H1 (cell line): ENCODE results near the gene PRPF38A. TPM values are rescaled to one million over a fixed set of nuclear protein-coding genes. Genes with fewer than 3 reads are reported as not detected.

Experiments used
- CTCF ChIA-PET: fragments of 300-600 bp; sonication (Branson Sonifier 250); formaldehyde crosslinking; loops from one replicate; lab custom pipeline; 2021; ENCODE audit not compliant: partially characterized antibody; lab: Charles Lee
- POLR2A ChIA-PET: fragments of 300-600 bp; sonication (Branson Sonifier 250); formaldehyde crosslinking; loops from one replicate; lab custom pipeline; 2021; ENCODE audit warnings: inconsistent platforms; ENCODE audit not compliant: partially characterized antibody; lab: Charles Lee
- DNase-seq, 2 experiments: peaks; one replicate each; pipeline versions ENCODE4 v3.0.0 to v3.0.0-alpha.2; 2010 to 2022; ENCODE audit warnings: low spot score in 2 of 2, low read depth in 1 of 2, mixed read lengths in 1 of 2
- FAIRE-seq: peaks from 2 replicates; lab custom pipeline; 2011; peaks lifted over from hg19 to GRCh38; lab: Jason Lieb, UNC
- H2AFZ ChIP-seq: 2 replicates; pipeline ENCODE4 v1.8.1; 2012; ENCODE audit warnings: low read length, inconsistent platforms
- H2AK5ac ChIP-seq: 2 replicates; pipeline ENCODE4 v1.6.1; 2013; ENCODE audit warnings: low read depth, low read length
- H2BK120ac ChIP-seq: replicated peaks from 2 replicates; pipeline ENCODE3; 2013; ENCODE audit warnings: low read depth, low read length, inconsistent platforms
- H2BK12ac ChIP-seq: 2 replicates; pipeline ENCODE4 v1.6.1; 2013; ENCODE audit warnings: low read depth, low read length
- H2BK15ac ChIP-seq: 2 replicates; pipeline ENCODE4 v1.6.1; 2013; ENCODE audit warnings: low read length
- H2BK20ac ChIP-seq: 2 replicates; pipeline ENCODE4 v1.6.1; 2013; ENCODE audit warnings: low read length
- H2BK5ac ChIP-seq: 2 replicates; pipeline ENCODE4 v1.6.1; 2013; ENCODE audit warnings: low read depth, low read length
- H3K14ac ChIP-seq: 2 replicates; pipeline ENCODE4 v1.6.1; 2013; ENCODE audit warnings: inconsistent platforms; ENCODE audit not compliant: insufficient read length
- H3K18ac ChIP-seq: 2 replicates; pipeline ENCODE4 v1.6.1; 2013; ENCODE audit warnings: low read length; ENCODE audit errors: extremely low read depth
- H3K23ac ChIP-seq: 2 replicates; pipeline ENCODE4 v1.6.1; 2013; ENCODE audit warnings: inconsistent platforms; ENCODE audit not compliant: insufficient read length
- H3K23me2 ChIP-seq: 2 replicates; pipeline ENCODE4 v1.6.1; 2013; ENCODE audit warnings: low read depth, low read length
- H3K27ac ChIP-seq: 2 replicates; pipeline ENCODE4 v1.6.1; 2011; ENCODE audit warnings: low read depth, low read length, inconsistent platforms
- H3K27me3 ChIP-seq, 4 experiments: replicated peaks in 1 of 4; 1 replicate in 1 of 4; 2 replicates in 3 of 4; pipeline versions ENCODE4 v1.6.1 to v1.8.1; 2011 to 2013; ENCODE audit warnings: low read length in 3 of 4, mild to moderate bottlenecking in 3 of 4, inconsistent platforms in 2 of 4, mixed read lengths in 2 of 4, moderate library complexity in 1 of 4; ENCODE audit not compliant: control insufficient read depth in 3 of 4, insufficient read depth in 3 of 4; ENCODE audit errors: extremely low read depth in 1 of 4
- H3K36me3 ChIP-seq, 4 experiments: 2 replicates each; pipeline versions ENCODE4 v1.6.1 to v1.8.1; 2011 to 2013; ENCODE audit warnings: mild to moderate bottlenecking in 4 of 4, low read length in 3 of 4, moderate library complexity in 2 of 4, control low read depth in 1 of 4, inconsistent platforms in 1 of 4; ENCODE audit not compliant: insufficient read depth in 4 of 4, control insufficient read depth in 2 of 4
- H3K4ac ChIP-seq: replicated peaks from 2 replicates; pipeline ENCODE3; 2013; ENCODE audit warnings: low read length, low read depth, mixed read lengths, inconsistent platforms; ENCODE audit not compliant: insufficient read length
- H3K4me1 ChIP-seq, 4 experiments: replicated peaks in 1 of 4; 1 replicate in 1 of 4; 2 replicates in 3 of 4; pipeline versions ENCODE4 v1.6.1 to v1.8.1; 2011 to 2013; ENCODE audit warnings: low read length in 3 of 4, inconsistent platforms in 2 of 4, mixed read lengths in 1 of 4; ENCODE audit not compliant: insufficient read depth in 4 of 4, control insufficient read depth in 3 of 4
- H3K4me2 ChIP-seq, 2 experiments: 2 replicates each; pipeline versions ENCODE4 v1.6.1 to v1.8.1; 2011 to 2013; ENCODE audit warnings: low read depth in 2 of 2, low read length in 2 of 2, control low read depth in 1 of 2, inconsistent platforms in 1 of 2, mild to moderate bottlenecking in 1 of 2; ENCODE audit not compliant: insufficient read depth in 1 of 2
- H3K4me3 ChIP-seq, 4 experiments: fragments of 200-600, 300-600 bp in 1 of 4; sonication (generic), shearing (Covaris generic), sonication (Bioruptor Twin) in 1 of 4; 2 replicates each; pipeline versions ENCODE4 v1.5.1 to v1.8.1; 2011 to 2016; ENCODE audit warnings: low read length in 4 of 4, low read depth in 3 of 4, control low read depth in 2 of 4, inconsistent platforms in 2 of 4, mild to moderate bottlenecking in 2 of 4, mixed read lengths in 1 of 4, moderate library complexity in 1 of 4; ENCODE audit not compliant: insufficient read depth in 2 of 4; ENCODE audit errors: extremely low read depth in 1 of 4
- H3K56ac ChIP-seq: replicated peaks from 2 replicates; pipeline ENCODE3; 2013; ENCODE audit warnings: low read depth, mild to moderate bottlenecking, mixed read lengths, low read length, inconsistent platforms; ENCODE audit not compliant: insufficient read length
- H3K79me1 ChIP-seq: 2 replicates; pipeline ENCODE4 v1.6.1; 2013; ENCODE audit warnings: low read depth, low read length, control low read depth
- H3K79me2 ChIP-seq, 2 experiments: 2 replicates each; pipeline versions ENCODE4 v1.6.1 to v1.8.1; 2012 to 2013; ENCODE audit warnings: low read length in 2 of 2, mild to moderate bottlenecking in 2 of 2, inconsistent platforms in 1 of 2; ENCODE audit not compliant: insufficient read depth in 2 of 2, control insufficient read depth in 1 of 2
- H3K9ac ChIP-seq, 4 experiments: replicated peaks in 1 of 4; 1 replicate in 1 of 4; 2 replicates in 3 of 4; pipeline versions ENCODE4 v1.6.1 to v1.8.1; 2011 to 2013; ENCODE audit warnings: low read depth in 3 of 4, low read length in 3 of 4, control low read depth in 2 of 4, mild to moderate bottlenecking in 2 of 4, moderate library complexity in 2 of 4, inconsistent platforms in 1 of 4; ENCODE audit errors: extremely low read depth in 1 of 4
- H3K9me3 ChIP-seq, 2 experiments: 2 replicates each; pipeline versions ENCODE4 v1.6.1 to v1.8.1; 2012 to 2013; ENCODE audit warnings: mild to moderate bottlenecking in 2 of 2, moderate library complexity in 2 of 2, control low read depth in 1 of 2, inconsistent platforms in 1 of 2, low read depth in 1 of 2, low read length in 1 of 2, mixed read lengths in 1 of 2; ENCODE audit not compliant: insufficient read depth in 2 of 2
- H4K20me1 ChIP-seq, 2 experiments: replicated peaks in 1 of 2; 2 replicates each; pipeline versions ENCODE3 to v1.8.1; 2011 to 2013; ENCODE audit warnings: inconsistent platforms in 2 of 2, low read length in 2 of 2, mild to moderate bottlenecking in 1 of 2; ENCODE audit not compliant: insufficient read depth in 2 of 2, control insufficient read depth in 1 of 2
- H4K5ac ChIP-seq: 2 replicates; pipeline ENCODE4 v1.6.1; 2013; ENCODE audit warnings: low read length, low read depth, mixed read lengths, inconsistent platforms; ENCODE audit not compliant: insufficient read length
- H4K8ac ChIP-seq: 2 replicates; pipeline ENCODE4 v1.8.0; 2013; ENCODE audit warnings: mild to moderate bottlenecking, moderate library complexity, low read length, inconsistent platforms; ENCODE audit not compliant: insufficient read depth; ENCODE audit errors: extremely low read depth
- H4K91ac ChIP-seq: replicated peaks from 2 replicates; pipeline ENCODE3; 2013; ENCODE audit warnings: low read length, mixed read lengths, inconsistent platforms; ENCODE audit not compliant: insufficient read length
- BCL11A ChIP-seq, 2 experiments: IDR thresholded peaks; one replicate each; pipeline ENCODE4 v1.6.1; 2011; ENCODE audit warnings: low read depth in 2 of 2, low read length in 2 of 2, mild to moderate bottlenecking in 2 of 2
- CBX8 ChIP-seq: fragments of 300-800, 300-1000 bp; sonication (generic); IDR thresholded peaks from 2 replicates; pipeline ENCODE4 v1.7.1; 2016; ENCODE audit warnings: low read depth, low read length, borderline replicate concordance
- WGBS, 2 experiments: shearing (Covaris generic) in 1 of 2; methylation state at CpG; one replicate each; pipeline versions ENCODE4 v1.1.6 to v1.1.7; 2013 to 2015; ENCODE audit warnings: low lambda C conversion rate in 2 of 2, mixed read lengths in 2 of 2, inconsistent platforms in 1 of 2, low coverage in 1 of 2, missing lambda C conversion rate in 1 of 2; ENCODE audit not compliant: insufficient replicate concordance in 2 of 2, insufficient coverage in 1 of 2, insufficient read length in 1 of 2; ENCODE audit errors: extremely low coverage in 1 of 2, missing lambda C conversion rate in 1 of 2; 5-methylcytosine and 5-hydroxymethylcytosine counted together
- polyA plus RNA-seq, 7 experiments: library from polyadenylated mRNA; depleted of rRNA in 3 of 7; stranded (reverse) in 5 of 7; unstranded in 2 of 7; fragments of >200 nt in 5 of 7; fragments of 200-250 nt in 2 of 7; gene quantifications; 1 replicate in 5 of 7; 2 replicates in 1 of 7; 4 replicates in 1 of 7; pipeline versions ENCODE4 v1.2.1 to v1.2.3, GENCODE V29; 2011 to 2013; ENCODE audit warnings: missing spikeins in 2 of 7, mixed read lengths in 2 of 7
- total RNA-seq: library from RNA; stranded (reverse); fragmentation: NEBNext Ultra II Directional; extraction: Animal tissue kit (Norgen Biotek cat#: 25700); gene quantifications from 2 replicates; pipeline ENCODE4 v1.2.1, GENCODE V29; 2021

Gene PRPF38A
- total and polyA plus RNA-seq, 2 of the 8 experiments (the other 6 are each of a cell fraction or from before 2014, with no cell fraction given): 25.6 to 76.2 TPM

DNA sequence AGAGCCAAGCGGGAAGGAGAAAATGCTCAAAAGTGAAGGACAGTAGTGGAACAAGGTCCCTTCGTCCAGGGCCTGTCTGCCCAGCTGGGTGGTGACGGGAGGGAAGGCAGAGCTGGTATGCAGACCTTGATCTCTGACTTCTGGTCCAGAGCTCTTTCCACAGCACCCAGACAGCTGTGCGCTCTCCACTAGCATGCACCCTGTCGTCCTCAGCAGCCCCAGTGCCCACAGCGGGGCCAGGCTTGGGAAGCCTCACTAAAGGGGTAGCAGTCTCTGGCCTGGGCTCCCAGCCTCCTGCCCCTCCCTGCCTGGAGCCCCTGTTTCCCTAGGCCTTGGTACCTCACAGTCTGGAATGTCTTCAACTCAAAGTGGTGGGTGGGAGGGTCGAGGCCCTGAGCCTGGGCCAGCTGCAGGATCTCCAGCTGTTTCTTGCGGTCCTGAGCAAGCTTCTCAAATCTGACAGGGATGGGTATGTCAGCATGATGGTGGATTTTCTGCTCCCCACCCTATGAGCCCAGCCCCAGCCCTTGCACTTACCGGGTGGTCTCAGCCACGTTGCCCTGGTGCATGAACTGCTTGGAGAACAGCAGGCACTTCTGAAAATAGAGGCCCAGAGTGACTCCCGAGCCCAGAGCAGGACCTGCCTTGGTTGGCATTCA is 48.4 kb upstream of the PRPF38A start:
- Histone ChIP-seq H2BK5ac (no peak overlapping the region), H3K27me3 (no peaks in the 10 kb centered on the region), H3K79me1 (no peaks in the 10 kb centered on the region), H4K20me1 (peaks cover 3% of the 10 kb centered on the region in 2 experiments), H3K9me3 (no peaks in the 10 kb centered on the region), H2AFZ (no peak overlapping the region), H2BK15ac (no peak overlapping the region), H2BK12ac (no peak overlapping the region), H2AK5ac (no peak overlapping the region), H3K23me2 (no peaks in the 10 kb centered on the region), H4K5ac (no peak overlapping the region), H3K79me2 (no peaks in the 10 kb centered on the region), H3K4ac (no peak overlapping the region), H3K27ac (no peak overlapping the region), H3K18ac (no peak overlapping the region), H3K4me3 (no peak overlapping the region), H4K8ac (no peak overlapping the region), H2BK120ac (no peak overlapping the region), H3K23ac (no peak overlapping the region), H2BK20ac (no peak overlapping the region), H3K4me2 (no peak overlapping the region), H3K14ac (no peak overlapping the region), H4K91ac (no peak overlapping the region), H3K9ac (no peak overlapping the region), H3K56ac (no peak overlapping the region), H3K4me1 (peaks cover 0 to 8% (median 2%) of the 10 kb centered on the region in 4 experiments; a peak in 4 of 7 replicates), H3K36me3 (peaks cover 30 to 87% (median 70%) of the 10 kb centered on the region in 4 experiments; a peak in 7 of 8 replicates)
- TF ChIP-seq BCL11A (IDR thresholded peaks at IDR 0.05; ENCODE audit: low read depth in 2 of 2, low read length in 2 of 2) (no peak), CBX8 (no peak)
- WGBS, 2 experiments: 89% methylated on average over 10 of the region's 11 CpGs; no CpG with 5 or more reads in 1 of the 2 experiments
- FAIRE-seq (no peak), DNase-seq (no peak)
- ChIA-PET POLR2A (interaction anchor here (0.6 to 1.5 kb wide), 2 partner anchors 9 to 23 kb away, joined by 3 to 5 read pairs; no protein-coding TSS in a partner anchor), CTCF (interaction anchor here (0.6 kb wide), 1 partner anchor 13 kb away, joined by 3 read pairs; no protein-coding TSS in a partner anchor)
